ENCODE data around the gene YJEFN3.
A peak's percentile ranks its signal among the peaks of the same experiment; 100 is the strongest.

YJEFN3 gene

DNA sequence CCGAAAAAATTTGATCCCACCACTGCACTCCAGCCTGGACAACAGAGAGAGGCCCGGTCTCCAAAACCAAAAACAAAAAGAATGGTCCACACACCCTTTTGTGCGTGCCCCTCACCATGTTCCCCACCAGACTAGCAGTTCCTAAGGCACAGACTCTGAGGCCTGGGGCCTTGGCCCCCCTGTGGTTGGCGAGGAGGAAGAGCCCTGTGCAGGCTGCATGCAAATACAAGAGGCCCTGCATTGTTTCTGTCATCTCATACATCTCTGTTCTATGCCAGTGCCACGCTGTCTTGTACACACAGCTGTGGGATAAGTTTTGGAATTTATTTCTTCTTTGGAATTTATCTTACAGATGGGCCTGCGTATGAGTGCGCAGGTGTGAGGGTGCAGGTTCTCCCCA, 4.7 kb upstream of the YJEFN3 start:
- no peak for DNase-seq

DNA sequence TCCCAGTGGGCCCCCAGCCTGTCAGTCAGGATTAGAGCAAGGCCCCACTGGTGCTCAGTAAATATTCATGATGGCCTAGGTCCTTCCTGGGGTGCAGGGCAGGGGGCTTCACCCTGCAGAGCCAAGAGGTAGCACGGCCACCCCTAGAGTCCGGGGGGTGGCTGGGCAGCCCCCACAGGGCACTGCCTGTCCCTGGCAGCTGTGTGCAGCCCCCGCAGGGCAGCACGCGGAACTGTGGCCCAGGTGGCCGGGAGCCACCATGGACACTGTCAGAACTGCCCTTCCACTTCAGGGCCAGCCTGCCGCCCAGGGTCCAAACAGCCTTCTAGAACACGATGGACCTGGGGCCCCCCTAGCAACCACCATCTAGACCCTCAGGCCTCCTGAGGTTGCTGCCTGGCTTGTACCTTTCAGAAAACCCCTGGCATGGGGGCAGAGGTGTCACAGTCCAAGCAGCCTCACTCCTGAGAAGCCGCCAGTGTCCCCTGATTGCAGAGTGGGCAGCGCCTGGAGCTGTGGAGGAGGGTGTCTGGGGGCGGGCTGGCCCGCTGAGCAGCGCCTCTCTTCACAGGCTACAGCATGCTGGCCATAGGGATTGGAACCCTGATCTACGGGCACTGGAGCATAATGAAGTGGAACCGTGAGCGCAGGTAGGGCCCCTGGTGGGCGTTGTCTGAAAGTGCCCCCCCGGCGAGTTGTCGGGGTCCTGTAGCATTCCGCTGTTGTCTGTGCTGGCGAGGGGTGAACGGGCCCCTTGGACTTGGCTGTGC, 2.9 kb upstream of the YJEFN3 start:
- DNase-seq = no peak

DNA sequence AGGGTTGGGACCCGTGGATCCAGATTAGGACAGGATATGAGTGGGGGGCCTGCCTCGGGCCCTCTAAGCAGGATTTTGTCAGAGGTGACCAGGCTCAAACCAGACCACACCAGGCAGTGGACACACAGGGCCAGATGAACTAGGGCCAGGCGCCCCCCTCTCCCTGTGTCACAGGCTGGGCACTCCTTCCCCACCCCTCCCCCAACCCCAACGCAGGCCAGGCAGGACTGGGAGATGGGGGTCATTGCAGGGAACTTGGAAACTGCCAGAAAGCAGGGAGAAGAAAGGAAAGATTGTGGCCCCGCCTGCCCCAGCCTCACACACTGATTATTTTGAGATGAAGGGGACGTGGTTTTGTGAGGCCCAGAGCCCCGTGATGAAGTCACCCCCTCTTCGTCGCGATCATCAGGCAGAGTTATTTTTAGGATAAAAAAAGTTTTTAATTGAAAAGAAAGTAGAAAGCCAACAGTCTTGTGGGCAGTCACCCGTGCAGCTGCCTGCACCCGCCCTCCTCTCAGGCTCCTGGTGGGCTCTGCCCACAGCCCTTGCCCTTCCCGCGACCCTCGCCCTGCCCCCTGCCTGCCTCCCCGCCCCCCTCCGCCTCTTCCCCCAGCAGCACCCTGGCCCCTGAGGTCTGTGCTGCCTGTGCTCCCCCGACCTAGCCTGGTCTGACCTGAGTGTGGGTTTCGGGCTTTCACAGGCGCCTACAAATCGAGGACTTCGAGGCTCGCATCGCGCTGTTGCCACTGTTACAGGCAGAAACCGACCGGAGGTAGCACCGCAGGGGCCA, 1.9 kb upstream of the YJEFN3 start:
- no peak for DNase-seq

DNA sequence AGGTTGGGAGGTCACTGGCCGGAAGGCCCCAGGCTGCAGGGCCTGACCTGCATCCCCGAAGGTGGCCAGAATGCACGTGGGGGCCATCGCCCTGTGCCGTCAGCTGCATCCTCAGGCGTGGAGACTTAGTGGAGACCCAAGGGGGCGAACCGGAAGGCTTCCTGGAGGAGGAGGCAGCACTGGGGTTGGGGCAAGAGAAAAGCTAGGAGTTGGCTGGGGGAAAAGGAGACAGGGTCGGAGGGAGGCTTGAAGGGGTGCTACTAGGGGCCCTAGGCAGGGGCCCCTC, 1.4 kb upstream of the YJEFN3 start:
- DNase-seq = no peak

DNA sequence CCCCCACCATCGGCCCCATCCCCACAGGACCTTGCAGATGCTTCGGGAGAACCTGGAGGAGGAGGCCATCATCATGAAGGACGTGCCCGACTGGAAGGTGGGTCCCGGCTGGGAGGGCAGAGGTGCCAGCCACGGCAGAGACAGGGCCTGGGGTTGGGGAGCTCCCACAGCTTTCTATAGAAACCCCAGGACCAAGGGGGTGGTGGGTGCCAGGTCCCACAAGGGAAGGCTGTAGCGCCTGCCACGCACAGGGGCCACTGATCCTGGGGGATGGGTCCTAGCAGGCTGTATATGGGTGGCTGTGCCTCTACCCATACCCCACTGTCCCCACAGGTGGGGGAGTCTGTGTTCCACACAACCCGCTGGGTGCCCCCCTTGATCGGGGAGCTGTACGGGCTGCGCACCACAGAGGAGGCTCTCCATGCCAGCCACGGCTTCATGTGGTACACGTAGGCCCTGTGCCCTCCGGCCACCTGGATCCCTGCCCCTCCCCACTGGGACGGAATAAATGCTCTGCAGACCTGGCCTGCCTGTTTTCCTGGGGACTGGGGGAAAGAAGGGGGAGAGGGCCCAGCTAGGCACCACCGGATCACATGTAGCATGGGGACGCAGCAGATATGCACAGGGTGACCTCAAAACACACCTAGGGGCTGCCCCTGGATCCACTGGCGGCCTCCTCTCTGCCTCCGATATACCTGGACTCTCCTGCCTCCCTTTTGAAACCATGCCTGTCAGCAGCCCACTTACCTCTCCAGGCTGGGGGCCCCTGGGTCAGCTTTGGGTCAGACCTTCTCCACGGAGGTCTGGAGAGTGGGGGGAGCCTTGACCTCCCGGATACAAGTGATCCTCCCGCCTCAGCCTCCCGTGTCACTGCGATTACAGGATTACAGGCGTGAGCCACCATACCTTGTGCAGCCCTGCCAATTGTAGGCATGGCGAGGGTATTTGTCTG, 761 bp upstream of the YJEFN3 start:
- DNase-seq = no peak

DNA sequence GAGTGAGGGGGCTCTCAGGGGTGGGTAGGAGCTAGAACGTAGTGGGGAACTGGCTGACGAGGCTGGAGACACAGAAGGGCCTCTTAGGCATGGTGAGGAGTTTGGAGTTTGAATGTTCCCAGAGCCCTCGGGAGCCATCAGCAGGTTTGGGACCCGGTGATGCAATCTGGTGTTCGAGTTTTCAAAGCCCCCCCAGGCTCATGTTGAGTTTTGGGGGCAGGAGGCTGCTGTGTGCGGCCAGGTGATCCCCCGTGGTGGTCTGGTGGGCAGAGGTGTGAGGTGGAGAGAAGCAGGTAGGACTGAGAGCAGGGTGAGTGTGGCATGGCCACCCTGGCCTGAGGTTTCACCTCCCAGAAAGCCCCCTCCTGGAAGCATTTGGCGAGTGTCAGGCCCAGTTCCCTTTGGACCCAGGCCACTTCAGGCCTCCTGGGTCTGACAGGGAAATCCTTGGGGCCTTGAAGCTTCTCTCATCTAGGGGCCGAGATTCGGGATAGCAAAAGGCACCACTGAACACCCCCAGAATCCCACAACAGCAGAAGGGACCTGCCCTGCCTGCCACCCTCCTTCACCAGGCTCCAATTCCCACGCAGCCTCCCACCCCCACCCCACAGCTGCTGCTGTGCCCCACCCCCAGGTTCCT, 1.2 kb downstream of the YJEFN3 start:
- no peak for DNase-seq

DNA sequence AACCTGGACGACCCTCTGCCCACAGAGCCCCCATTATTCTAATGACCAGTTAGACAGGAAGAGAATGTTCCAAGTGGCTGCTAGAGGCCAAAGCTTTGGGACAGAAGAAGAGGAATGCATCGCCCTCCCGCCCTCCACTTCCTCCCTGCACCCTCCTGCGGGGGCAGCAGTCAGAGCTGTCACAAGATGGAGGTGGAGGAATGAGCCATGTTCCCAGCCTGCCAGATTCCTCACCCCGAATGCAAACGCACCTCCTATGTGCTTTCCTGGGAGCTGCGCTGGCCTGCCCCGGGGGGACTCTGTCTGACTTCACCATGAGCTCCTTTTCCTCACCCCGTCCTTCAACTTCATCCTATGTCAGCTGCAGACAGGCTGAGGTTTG, 1.7 kb downstream of the YJEFN3 start:
- DNase-seq = no peak

DNA sequence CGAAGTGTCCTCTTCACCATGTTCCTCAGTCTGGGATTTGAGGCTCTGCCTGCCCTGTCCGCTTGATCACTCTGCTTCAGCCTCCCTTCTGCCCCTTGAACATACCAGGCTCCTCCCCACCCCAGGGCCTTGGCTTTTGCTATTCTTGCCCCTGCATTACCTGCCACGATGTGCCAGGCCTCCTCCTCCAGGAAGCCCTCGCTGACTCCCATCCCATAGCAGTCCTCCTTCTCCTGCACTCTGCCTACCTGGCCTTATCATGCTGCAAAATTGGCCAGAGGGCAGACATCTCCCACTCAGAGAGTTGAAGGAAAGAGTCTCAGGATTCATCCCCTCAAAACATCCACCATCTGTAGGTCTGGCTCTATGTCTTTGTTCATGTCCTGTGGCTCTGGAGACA, 2.2 kb downstream of the YJEFN3 start:
- no peak for DNase-seq

DNA sequence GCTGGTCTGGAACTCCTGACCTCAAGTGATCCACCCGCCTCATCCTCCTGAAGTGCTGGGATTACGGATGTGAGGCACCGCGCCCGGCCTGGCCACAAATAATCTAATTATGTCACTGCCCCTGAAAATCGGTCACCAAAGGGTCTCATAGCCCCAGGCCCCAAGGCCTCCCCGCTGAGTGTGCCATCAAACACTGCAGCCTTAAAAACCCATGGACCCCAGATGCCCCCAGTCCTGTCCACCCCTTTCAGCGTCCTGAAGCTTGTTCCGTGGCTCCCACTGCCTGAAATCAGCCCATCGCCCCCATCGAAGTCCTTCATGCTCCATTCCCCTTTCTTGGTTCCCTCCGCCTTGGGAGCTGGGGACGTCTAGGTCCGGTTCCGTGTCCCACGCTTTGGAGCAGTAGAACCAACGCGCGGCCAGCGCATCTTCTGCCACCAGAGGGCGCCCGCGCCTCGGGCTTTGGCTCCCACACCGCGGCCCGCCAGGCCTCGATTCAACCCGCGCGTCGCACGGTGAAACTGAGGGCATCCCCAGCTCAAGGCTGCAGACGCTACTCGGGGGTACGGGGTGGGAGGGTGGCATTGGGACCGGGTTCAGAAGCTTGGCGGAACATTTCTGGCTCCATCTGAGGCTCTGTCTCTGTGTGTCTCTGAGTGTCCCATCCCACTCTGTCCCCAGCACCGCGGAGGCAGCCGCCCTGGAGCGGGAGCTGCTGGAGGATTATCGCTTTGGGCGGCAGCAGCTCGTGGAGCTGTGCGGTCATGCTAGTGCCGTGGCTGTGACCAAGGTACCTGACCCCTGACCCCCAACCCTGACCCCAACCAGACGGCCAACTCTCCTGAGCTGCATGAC, 3.5 kb downstream of the YJEFN3 start:
- DNase-seq = peak; percentile 74

DNA sequence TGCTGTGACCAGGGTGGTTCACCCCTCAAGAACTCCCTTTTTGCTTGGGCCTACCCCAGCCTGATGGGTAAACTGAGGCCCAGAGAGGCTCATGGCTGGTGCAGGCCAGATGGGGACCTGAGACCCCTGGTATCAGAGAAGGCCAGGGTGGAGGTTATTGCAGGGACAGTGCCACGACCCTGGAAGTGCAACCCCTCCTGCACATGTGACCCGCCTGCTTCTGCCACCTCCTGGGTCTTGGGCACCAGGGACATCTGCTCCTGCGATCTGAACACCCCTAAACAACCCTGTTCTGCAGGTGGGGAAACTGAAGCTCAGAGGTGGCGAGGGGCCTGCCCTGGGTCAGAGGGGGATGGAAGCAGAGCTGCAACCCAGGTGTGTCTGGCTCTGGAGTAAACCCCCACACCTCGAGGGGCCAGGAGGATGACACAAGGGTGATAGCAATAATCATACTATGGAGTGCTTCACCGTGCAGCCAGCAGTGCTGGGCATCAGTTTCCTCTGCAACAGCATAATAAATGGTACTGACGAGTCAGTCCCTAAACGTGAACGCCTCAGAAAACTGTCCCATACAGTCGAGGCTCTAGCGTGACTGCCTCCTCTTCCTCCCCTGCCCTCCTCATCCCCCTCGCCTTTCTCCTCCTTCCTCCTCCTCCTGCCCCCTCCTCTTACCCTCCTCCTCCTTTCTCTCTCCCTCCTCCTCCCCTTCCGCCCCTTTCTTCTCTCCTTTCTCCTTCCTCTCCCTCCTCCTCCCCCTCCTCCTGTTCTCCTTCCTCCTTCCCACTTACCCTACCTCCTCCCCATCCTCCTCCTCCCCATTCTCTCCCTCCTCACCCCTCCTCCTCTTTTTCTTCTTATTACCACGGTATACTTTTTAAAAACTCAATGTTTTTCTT, 4.3 kb downstream of the YJEFN3 start:
- DNase-seq = no peak

DNA sequence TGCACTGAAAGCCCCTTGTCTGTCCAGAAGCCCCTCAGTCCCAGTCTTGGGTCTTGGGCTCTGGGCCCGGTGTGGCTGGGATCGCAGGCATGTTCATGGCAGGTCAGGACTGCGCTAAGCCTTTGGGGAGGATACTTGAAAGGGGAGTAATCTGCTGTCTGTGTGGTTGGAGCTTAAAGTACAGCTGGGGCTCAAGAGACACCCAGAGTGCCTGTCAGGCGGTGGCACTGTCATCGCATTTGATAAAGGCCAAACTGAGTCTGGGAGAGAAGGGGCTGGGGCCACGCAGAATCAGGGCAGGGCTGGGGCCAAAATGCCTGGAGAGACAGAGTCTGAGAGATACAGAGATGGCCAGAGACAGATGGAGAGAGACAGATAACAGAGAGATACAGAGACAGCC, 5.1 kb downstream of the YJEFN3 start:
- DNase-seq = no peak

DNA sequence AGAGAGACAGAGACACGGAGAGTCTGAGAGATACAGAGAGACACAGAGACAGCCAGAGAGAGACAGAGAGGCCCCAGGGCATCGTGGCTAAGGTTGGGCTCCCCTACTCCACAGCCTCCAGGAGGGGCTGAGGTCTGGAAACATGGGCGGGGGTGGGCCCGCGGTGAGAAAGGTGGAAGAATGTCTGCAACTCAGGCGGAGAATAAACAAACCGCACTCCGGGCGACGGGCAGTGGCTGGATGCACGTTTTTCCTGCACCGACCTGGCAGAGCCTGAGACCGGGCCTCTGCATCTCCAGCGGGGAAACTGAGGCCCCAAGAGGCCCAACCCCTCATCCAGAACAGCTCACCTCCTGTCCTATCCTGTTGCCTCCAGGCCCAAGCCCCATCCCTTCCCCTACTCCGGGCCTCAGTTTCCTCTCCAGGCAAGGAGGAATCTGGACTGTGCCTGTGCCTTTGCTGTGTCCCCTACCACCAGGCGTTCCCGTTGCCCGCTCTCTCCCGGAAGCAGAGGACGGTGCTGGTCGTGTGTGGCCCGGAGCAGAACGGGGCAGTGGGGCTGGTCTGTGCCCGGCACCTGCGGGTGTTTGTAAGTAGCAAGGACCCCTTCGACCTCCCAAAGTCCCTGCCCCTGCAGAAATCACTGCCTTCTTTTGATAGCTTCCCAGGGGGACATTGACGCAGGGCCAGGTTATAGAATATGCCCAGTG, 6.0 kb downstream of the YJEFN3 start:
- no peak for DNase-seq

DNA sequence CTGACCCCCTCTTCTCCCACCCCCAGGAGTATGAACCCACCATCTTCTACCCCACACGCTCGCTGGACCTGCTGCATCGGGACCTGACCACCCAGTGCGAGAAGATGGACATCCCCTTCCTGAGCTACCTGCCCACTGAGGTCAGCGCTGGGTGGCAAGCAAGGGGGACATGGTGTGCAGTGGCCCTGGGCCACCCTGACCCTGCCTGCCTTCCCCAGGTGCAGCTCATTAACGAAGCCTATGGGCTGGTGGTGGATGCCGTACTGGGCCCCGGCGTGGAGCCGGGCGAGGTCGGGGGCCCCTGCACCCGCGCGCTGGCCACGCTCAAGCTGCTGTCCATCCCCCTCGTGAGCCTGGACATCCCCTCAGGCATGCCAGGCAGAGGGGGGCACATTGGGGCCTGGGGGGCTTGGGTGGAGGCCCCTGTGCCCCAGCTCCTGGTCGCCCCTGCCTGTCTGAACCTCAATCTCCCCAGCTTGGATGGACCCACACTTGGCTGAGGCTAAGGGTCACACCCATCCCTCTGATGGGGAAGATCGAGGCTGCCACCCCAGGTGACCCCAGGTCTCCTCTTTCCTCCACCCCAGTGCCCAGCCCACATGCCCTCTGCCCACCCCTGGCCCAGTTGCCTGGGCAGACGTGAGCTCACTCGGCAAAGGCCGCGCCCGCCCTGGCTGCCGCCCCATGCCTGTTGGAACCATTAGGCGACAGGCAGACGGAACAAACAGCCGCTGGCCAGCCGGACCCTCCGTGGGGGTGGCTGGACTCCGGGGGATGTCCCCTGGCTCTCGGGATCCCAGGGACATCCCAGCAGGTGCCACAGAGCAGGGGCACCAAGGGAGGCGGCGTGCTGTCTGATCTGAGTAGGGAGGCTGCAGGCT, 6.8 kb downstream of the YJEFN3 start:
- no peak for DNase-seq

DNA sequence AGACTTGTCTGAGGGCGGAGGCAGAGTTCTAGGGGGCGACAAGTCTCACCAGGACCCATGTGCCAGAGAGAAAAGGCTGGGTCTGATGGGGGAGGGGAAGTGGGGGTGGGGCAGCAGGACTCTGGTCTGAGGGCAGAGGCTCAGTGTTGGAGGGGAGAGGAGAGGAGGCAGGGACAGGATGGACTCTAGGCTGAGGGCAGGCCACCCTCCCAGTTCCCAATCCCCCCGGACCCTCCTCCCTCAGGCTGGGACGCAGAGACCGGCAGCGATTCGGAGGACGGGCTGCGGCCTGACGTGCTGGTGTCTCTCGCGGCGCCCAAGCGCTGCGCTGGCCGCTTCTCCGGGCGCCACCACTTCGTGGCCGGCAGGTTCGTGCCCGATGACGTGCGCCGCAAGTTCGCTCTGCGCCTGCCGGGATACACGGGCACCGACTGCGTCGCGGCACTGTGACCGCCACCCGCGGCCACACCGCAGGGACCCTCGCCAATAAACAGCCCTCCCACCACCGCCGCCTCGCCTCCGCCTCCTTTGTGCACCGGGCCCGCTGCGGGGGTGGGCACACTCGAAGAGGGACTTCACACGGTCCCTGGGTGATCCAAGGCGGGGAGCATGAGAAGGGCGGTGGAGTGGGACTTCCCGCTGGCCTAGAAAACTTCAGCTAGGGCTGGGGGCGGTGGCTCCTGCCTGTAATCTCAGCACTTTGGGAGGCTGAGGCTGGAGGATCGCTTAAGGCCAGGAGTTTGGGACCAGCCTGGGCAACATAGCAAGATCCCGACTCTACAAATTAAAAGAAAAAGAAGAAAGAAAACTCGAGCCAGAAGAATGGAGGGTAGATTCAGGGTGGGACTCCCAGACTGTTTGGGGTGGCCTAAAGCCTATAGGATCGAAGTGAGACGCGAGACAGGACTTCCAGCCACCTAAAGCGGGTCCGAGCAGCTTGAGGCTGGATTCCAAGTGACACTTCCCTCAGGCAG, 8.7 kb downstream of the YJEFN3 start:
- no peak for DNase-seq

DNA sequence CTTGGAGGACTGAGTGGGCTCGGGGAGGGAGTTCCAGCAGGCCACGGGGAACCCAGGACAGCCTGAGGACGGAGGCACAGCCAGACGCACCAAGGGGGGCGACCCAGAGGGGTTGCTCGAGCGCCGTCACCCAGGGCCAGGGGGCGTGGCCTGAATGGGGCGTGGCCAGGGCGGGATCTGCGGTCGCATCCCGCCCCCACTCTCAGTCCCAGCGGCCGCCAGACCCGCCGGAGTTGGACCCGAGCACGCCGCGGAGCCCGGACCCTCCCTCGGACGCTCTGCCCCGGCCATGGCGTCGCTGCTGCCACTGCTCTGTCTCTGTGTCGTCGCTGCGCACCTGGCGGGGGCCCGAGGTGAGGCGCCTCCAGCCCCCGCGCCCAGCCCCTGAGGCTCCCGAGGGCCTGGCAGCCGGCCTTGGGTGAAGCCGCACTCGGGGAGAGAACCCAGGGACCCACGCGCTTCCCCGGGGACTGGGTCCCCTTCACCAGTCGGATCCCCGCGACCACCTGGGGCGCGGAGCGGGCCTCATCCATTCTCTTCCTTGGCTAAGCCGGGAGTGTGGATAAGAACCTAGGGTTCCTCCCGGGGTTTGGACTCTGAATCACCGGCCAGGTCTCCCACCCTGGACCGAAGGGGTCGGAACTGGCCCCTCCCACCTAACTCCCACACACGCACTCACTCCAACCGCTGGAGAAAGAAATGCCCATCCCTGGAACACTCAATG, 9.5 kb downstream of the YJEFN3 start, which contains the start of gene CILP2:
CILP2 (plus strand) TSS at position 205 of the 724 bp plus-strand sequence; CDS start at position 290, 85 bp downstream.
- peak; percentile 83 for DNase-seq

DNA sequence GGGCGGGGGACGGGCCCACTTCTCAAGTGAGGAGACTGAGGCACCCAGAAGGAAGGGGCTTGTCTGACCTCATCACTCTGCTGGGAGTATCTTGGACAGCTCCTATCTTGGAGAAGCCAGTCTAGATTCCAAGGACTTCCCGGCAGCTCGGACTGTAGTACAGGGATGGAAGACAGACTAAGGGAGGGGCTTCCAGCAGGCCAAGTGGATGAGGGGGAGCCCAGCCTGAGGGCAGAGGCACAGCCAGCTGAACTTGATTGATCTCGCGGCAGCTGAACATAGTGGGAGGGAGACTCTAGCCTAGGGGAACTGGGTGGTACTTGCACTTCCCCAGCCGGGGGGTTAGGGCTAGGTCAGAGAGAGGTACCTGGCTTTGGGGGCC, 10.1 kb downstream of the YJEFN3 start:
- no peak for DNase-seq

DNA sequence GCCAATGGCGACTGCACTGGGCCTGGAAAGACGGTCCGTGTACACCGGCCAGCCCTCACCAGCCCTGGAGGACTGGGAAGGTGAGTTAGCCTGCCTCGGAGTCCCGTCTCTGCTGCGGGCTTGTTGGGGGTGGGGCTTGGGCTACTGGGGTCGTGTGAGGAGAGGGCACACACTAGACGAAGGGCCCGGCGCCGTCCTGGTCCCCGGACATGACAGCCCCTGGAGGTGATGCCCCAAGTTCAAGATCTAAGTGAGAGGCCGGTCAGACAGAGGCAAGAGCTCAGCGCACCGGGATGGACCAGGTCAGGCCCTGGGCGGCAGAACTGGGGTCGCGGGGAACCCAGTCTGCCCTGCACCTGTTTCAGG, 11.0 kb downstream of the YJEFN3 start:
- DNase-seq = peak; percentile 57

Data from islet precursor cell (in vitro differentiated cells).